HG03521 (cell line): ENCODE data around the gene LYRM9.
"Not testable (repeated sequence)": the region's sequence is repeated elsewhere in the genome, so short reads cannot be mapped to it uniquely, and the experiment has no call there.

ENCODE experiments used
- ATAC-seq: cut with Tn5 transposase; IDR thresholded peaks from one replicate; pipeline ENCODE4 v1.9.1; 2021; ENCODE audit warnings: mild to moderate bottlenecking, moderate library complexity; ENCODE audit not compliant: unreplicated experiment

The LYRM9 gene

GRCh38 chr17:27892866-27893769 is at the start of gene LYRM9:
TSS of gene LYRM9 (minus strand) at chr17:27893365. CDS start at chr17:27882694, 10,671 bp downstream.
- ATAC-seq, result peak; percentile 96

- no peak for ATAC-seq
Measured at GRCh38 chr17:27940503-27941428, 47.6 kb upstream of the LYRM9 start.

- no peak for ATAC-seq
Measured at GRCh38 chr17:27939474-27940465, 46.6 kb upstream of the LYRM9 start.

GRCh38 chr17:27938864-27939263 is 45.7 kb upstream of the LYRM9 start:
- no peak for ATAC-seq

GRCh38 chr17:27938241-27938640 is 45.1 kb upstream of the LYRM9 start:
- no peak for ATAC-seq

- ATAC-seq, result no peak
Measured at GRCh38 chr17:27937025-27937546, 43.9 kb upstream of the LYRM9 start.

GRCh38 chr17:27930000-27930399 is 36.8 kb upstream of the LYRM9 start:
- no peak for ATAC-seq

GRCh38 chr17:27928587-27928986 is 35.4 kb upstream of the LYRM9 start:
- no peak for ATAC-seq

- no peak for ATAC-seq
Measured at GRCh38 chr17:27927781-27928180, 34.6 kb upstream of the LYRM9 start.

GRCh38 chr17:27921599-27921998 is 28.4 kb upstream of the LYRM9 start:
- no peak for ATAC-seq

GRCh38 chr17:27921077-27921476 is 27.9 kb upstream of the LYRM9 start:
- ATAC-seq, result no peak

- no peak for ATAC-seq
Measured at GRCh38 chr17:27920569-27920968, 27.4 kb upstream of the LYRM9 start.

- ATAC-seq, result no peak
Measured at GRCh38 chr17:27919079-27919478, 25.9 kb upstream of the LYRM9 start.

GRCh38 chr17:27918498-27918897 is 25.3 kb upstream of the LYRM9 start:
- no peak for ATAC-seq

- ATAC-seq, result no peak
Measured at GRCh38 chr17:27917000-27917399, 23.8 kb upstream of the LYRM9 start.

- ATAC-seq, result no peak
Measured at GRCh38 chr17:27915709-27916108, 22.5 kb upstream of the LYRM9 start.

GRCh38 chr17:27914382-27914781 is 21.2 kb upstream of the LYRM9 start:
- no peak for ATAC-seq

- no peak for ATAC-seq
Measured at GRCh38 chr17:27912964-27913363, 19.8 kb upstream of the LYRM9 start.

- not testable (repeated sequence) for ATAC-seq
Measured at GRCh38 chr17:27912299-27912698, 19.1 kb upstream of the LYRM9 start.

GRCh38 chr17:27907976-27908558 is 14.9 kb upstream of the LYRM9 start:
- ATAC-seq, result no peak
